T-helper 2 cell (primary cell): Measurements from ENCODE around the gene B4GALT2.

ENCODE experiments used
- DNase-seq, 5 experiments: peaks; one replicate each; pipeline versions ENCODE4 v3.0.0 to v3.0.0-alpha.2; 2012 to 2022

The B4GALT2 gene

GRCh38 chr1:43970911-43971310 lies 8.1 kb upstream of the B4GALT2 start:
- no peak for DNase-seq

GRCh38 chr1:43971336-43971980 lies 7.6 kb upstream of the B4GALT2 start:
- DNase-seq: no peak

- no peak for DNase-seq
Measured at GRCh38 chr1:43973981-43974442, 5.0 kb upstream of the B4GALT2 start.

- DNase-seq: peak; percentile 84 to 95 (median 91)
Measured at GRCh38 chr1:43974443-43975248, 4.4 kb upstream of the B4GALT2 start, which contains the start of gene ATP6V0B. Gene ATP6V0B, plus strand, starts transcription at chr1:43974960. Its CDS starts 81 bp downstream, at chr1:43975041.

- DNase-seq: peak in 2 of 5 experiments; percentile 36 to 50
Measured at GRCh38 chr1:43975249-43975961, 3.6 kb upstream of the B4GALT2 start.

- no peak for DNase-seq
Measured at GRCh38 chr1:43976045-43976444, 3.0 kb upstream of the B4GALT2 start.

GRCh38 chr1:43976890-43977289 lies 2.1 kb upstream of the B4GALT2 start:
- no peak for DNase-seq

- DNase-seq: no peak
Measured at GRCh38 chr1:43977376-43978263, 1.4 kb upstream of the B4GALT2 start.

GRCh38 chr1:43978264-43978550 lies 803 bp upstream of the B4GALT2 start:
- no peak for DNase-seq

- no peak for DNase-seq
Measured at GRCh38 chr1:43979261-43979527, 184 bp downstream of the B4GALT2 start.

- DNase-seq: peak in 2 of 5 experiments; percentile 19 to 24
Measured at GRCh38 chr1:43979528-43980254, 681 bp downstream of the B4GALT2 start.

GRCh38 chr1:43980255-43981134 lies 1.5 kb downstream of the B4GALT2 start:
- DNase-seq: no peak

GRCh38 chr1:43981135-43981491 lies 2.1 kb downstream of the B4GALT2 start:
- no peak for DNase-seq

- DNase-seq: no peak
Measured at GRCh38 chr1:43981636-43982035, 2.6 kb downstream of the B4GALT2 start.

GRCh38 chr1:43982241-43982640 lies 3.2 kb downstream of the B4GALT2 start:
- no peak for DNase-seq

- DNase-seq: no peak
Measured at GRCh38 chr1:43982808-43983207, 3.8 kb downstream of the B4GALT2 start.

GRCh38 chr1:43983253-43983899 lies 4.4 kb downstream of the B4GALT2 start:
- no peak for DNase-seq

- no peak for DNase-seq
Measured at GRCh38 chr1:43984855-43985254, 5.8 kb downstream of the B4GALT2 start.

GRCh38 chr1:43985984-43986595 lies 7.1 kb downstream of the B4GALT2 start:
- no peak for DNase-seq

- DNase-seq: no peak
Measured at GRCh38 chr1:43986712-43987111, 7.7 kb downstream of the B4GALT2 start.
